MM.1S (cell line): ENCODE results near the gene HERC4.

Source experiments
- DNase-seq: peaks from one replicate; pipeline ENCODE4 v3.0.0-alpha.2; 2015
- H2AFZ ChIP-seq: fragments of 300-600 bp; sonication (generic); 2 replicates; pipeline ENCODE4 v1.6.0; 2016; ENCODE audit warnings: antibody characterized with exemption, low read length
- H3F3A ChIP-seq: fragments of 300-600 bp; sonication (generic); 2 replicates; pipeline ENCODE4 v1.6.1; 2016; ENCODE audit warnings: mild to moderate bottlenecking, antibody characterized with exemption, low read length, moderate library complexity, mixed read lengths; ENCODE audit not compliant: insufficient read depth
- H3K27ac ChIP-seq: fragments of 300-600 bp; sonication (generic); 2 replicates; pipeline ENCODE4 v1.5.1; 2016; ENCODE audit warnings: mild to moderate bottlenecking, low read length
- H3K27me3 ChIP-seq: fragments of 300-600 bp; sonication (generic); replicated peaks from 2 replicates; pipeline ENCODE4 v1.6.0; 2016; ENCODE audit warnings: low read length; ENCODE audit not compliant: insufficient read depth
- H3K36me3 ChIP-seq: fragments of 300-600 bp; sonication (generic); replicated peaks from 2 replicates; pipeline ENCODE4 v1.6.1; 2016; ENCODE audit warnings: mild to moderate bottlenecking, low read length, mixed read lengths; ENCODE audit not compliant: insufficient read depth
- H3K4me1 ChIP-seq: fragments of 300-600 bp; sonication (generic); 2 replicates; pipeline ENCODE4 v1.6.1; 2016; ENCODE audit warnings: low read length, mixed read lengths
- H3K4me2 ChIP-seq: fragments of 300-600 bp; sonication (generic); 2 replicates; pipeline ENCODE4 v1.6.0; 2016; ENCODE audit warnings: low read depth, low read length
- H3K4me3 ChIP-seq: fragments of 300-600 bp; sonication (generic); 2 replicates; pipeline ENCODE4 v1.5.1; 2016; ENCODE audit warnings: low read length, mixed read lengths
- H3K79me2 ChIP-seq: fragments of 300-600 bp; sonication (generic); 2 replicates; pipeline ENCODE4 v1.6.1; 2016; ENCODE audit warnings: mixed run types, low read length, mixed read lengths
- H3K9ac ChIP-seq: fragments of 300-600 bp; sonication (generic); 2 replicates; pipeline ENCODE4 v1.6.1; 2016; ENCODE audit warnings: low read length, mixed read lengths
- H3K9me2 ChIP-seq: fragments of 300-600 bp; sonication (generic); replicated peaks from 2 replicates; pipeline ENCODE4 v1.6.1; 2016; ENCODE audit warnings: mild to moderate bottlenecking, low read length, mixed read lengths; ENCODE audit not compliant: insufficient read depth
- H3K9me3 ChIP-seq: fragments of 300-600 bp; sonication (generic); replicated peaks from 2 replicates; pipeline ENCODE4 v1.6.1; 2016; ENCODE audit warnings: mild to moderate bottlenecking, low read length, mixed read lengths; ENCODE audit not compliant: insufficient read depth
- H4K20me1 ChIP-seq: fragments of 300-600 bp; sonication (generic); 2 replicates; pipeline ENCODE4 v1.6.1; 2016; ENCODE audit warnings: mild to moderate bottlenecking, low read length, moderate library complexity, mixed read lengths; ENCODE audit not compliant: insufficient read depth
- CTCF ChIP-seq: fragments of 300-600 bp; sonication (generic); IDR thresholded peaks from 2 replicates; pipeline ENCODE4 v1.5.1; 2016; ENCODE audit warnings: antibody characterized with exemption, low read length, mixed read lengths
- EZH2 ChIP-seq: fragments of 300-600 bp; sonication (generic); optimal IDR thresholded peaks from 2 replicates; pipeline ENCODE3; 2017; ENCODE audit warnings: low read depth, mild to moderate bottlenecking, antibody characterized with exemption, low read length, mixed read lengths
- EZH2phosphoT487 ChIP-seq: fragments of 300-600 bp; sonication (generic); IDR thresholded peaks from 2 replicates; pipeline ENCODE4 v1.6.1; 2018; ENCODE audit warnings: antibody characterized with exemption, low read length

Gene HERC4

GRCh38 chr10:67924136-67924535 lies 150.9 kb downstream of the HERC4 start:
- H3K4me3 ChIP-seq: no peak overlapping the region
- H3K9me3 ChIP-seq: no peaks in the 10 kb centered on the region
- H3K36me3 ChIP-seq: no peaks in the 10 kb centered on the region
- no peak for DNase-seq
- no peaks in the 10 kb centered on the region for H3K27me3 ChIP-seq
- TF ChIP-seq EZH2phosphoT487 (no peak), CTCF (no peak), EZH2 (no peak)
- H2AFZ ChIP-seq: no peak overlapping the region
- no peaks in the 10 kb centered on the region for H3F3A ChIP-seq
- H3K79me2 ChIP-seq: no peaks in the 10 kb centered on the region
- H3K27ac ChIP-seq: no peak overlapping the region
- H3K9ac ChIP-seq: no peak overlapping the region
- no peaks in the 10 kb centered on the region for H4K20me1 ChIP-seq
- no peaks in the 10 kb centered on the region for H3K9me2 ChIP-seq
- H3K4me2 ChIP-seq: no peak overlapping the region
- no peaks in the 10 kb centered on the region for H3K4me1 ChIP-seq

DNA sequence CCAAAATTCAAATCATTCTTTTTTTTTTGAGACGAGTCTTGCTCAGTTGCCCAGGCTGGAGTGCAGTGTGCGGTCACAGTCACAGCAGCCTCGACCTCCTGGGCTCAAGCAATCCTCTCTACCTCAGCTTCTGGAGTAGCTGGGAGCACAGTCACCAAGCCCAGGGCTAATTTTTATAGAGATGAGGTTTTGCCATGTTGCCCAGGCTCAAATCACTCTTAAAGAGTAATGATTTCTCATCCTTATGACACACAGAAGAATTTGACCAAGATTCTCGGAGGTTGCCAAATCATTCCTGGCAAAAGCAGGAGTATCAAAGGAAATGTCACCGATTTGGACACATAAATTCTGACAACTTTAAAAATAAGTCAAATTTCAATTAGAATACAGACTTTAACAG lies 151.5 kb downstream of the HERC4 start:
- Histone ChIP-seq H3K9ac (no peak overlapping the region), H4K20me1 (no peaks in the 10 kb centered on the region), H2AFZ (no peak overlapping the region), H3K27me3 (no peaks in the 10 kb centered on the region), H3K9me2 (no peaks in the 10 kb centered on the region), H3K4me3 (no peak overlapping the region), H3K79me2 (no peaks in the 10 kb centered on the region), H3K4me2 (no peak overlapping the region), H3F3A (no peaks in the 10 kb centered on the region), H3K27ac (no peak overlapping the region), H3K36me3 (no peaks in the 10 kb centered on the region), H3K4me1 (no peaks in the 10 kb centered on the region), H3K9me3 (no peaks in the 10 kb centered on the region)
- DNase-seq: no peak
- TF ChIP-seq EZH2 (no peak), EZH2phosphoT487 (no peak), CTCF (no peak)

DNA sequence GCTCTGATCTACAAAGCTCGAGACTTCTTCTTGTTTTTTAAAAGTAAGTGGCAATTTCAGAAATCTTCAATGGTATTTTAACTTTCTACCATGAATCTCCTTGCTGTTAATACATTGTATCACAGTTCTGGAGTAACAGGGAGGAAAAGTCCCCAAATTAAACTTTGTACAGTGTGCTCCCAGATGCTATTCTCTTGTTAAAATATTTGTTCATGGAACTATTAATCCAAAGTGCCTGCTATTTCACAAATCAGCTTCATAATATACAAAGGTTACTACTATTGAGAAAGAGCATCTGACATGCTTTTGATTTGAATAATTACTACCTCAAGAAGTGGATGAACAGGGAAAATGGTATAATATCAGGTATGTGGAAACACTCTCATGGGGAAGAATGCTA lies 154.0 kb downstream of the HERC4 start:
- Histone ChIP-seq H3K9me2 (no peaks in the 10 kb centered on the region), H3K27me3 (no peaks in the 10 kb centered on the region), H3K4me3 (no peak overlapping the region), H3K4me2 (no peak overlapping the region), H3K36me3 (0 out of 2 replicates have a peak, but pooled peaks cover 3% of the 10 kb centered on the region), H3K79me2 (no peaks in the 10 kb centered on the region), H4K20me1 (no peaks in the 10 kb centered on the region), H3F3A (no peaks in the 10 kb centered on the region), H2AFZ (no peak overlapping the region), H3K9me3 (no peaks in the 10 kb centered on the region), H3K27ac (no peak overlapping the region), H3K9ac (no peak overlapping the region), H3K4me1 (no peaks in the 10 kb centered on the region)
- no peak for TF ChIP-seq CTCF
- no peak for TF ChIP-seq EZH2phosphoT487
- no peak for TF ChIP-seq EZH2
- DNase-seq: no peak
